Fibroblast of lung (primary cell): ENCODE results near the gene SLX9. TPM values are rescaled to one million over a fixed set of nuclear protein-coding genes. Genes with fewer than 3 reads are reported as not detected.

Source experiments
- DNase-seq, 2 donors: peaks; one replicate each; pipeline versions ENCODE4 v3.0.0 to v3.0.0-alpha.2; 2010; ENCODE audit warnings: low read depth in 2 of 2
- H2AFZ ChIP-seq: 2 replicates; pipeline ENCODE4 v1.5.1; 2012; ENCODE audit warnings: low read length, control low read depth, inconsistent platforms
- H3K27ac ChIP-seq: 2 replicates; pipeline ENCODE4 v1.5.1; 2011; ENCODE audit warnings: low read length, control low read depth; ENCODE audit not compliant: insufficient read depth
- H3K27me3 ChIP-seq: 2 replicates; pipeline ENCODE4 v1.5.1; 2011; ENCODE audit warnings: mild to moderate bottlenecking, low read length; ENCODE audit not compliant: control insufficient read depth, insufficient read depth
- H3K36me3 ChIP-seq: 2 replicates; pipeline ENCODE4 v1.5.1; 2011; ENCODE audit warnings: low read length; ENCODE audit not compliant: control insufficient read depth, insufficient read depth
- H3K4me1 ChIP-seq: 2 replicates; pipeline ENCODE4 v1.5.1; 2011; ENCODE audit warnings: low read length; ENCODE audit not compliant: control insufficient read depth, insufficient read depth; ENCODE audit errors: extremely low read depth
- H3K4me2 ChIP-seq: 2 replicates; pipeline ENCODE4 v1.5.1; 2011; ENCODE audit warnings: low read length, control low read depth; ENCODE audit not compliant: insufficient read depth; ENCODE audit errors: extremely low read depth
- H3K4me3 ChIP-seq, 4 experiments: fragments of 200-600 bp in 1 of 4; sonication (generic) in 1 of 4; replicated peaks in 1 of 4; 2 replicates each; pipeline ENCODE4 v1.5.1; 2011 to 2016; ENCODE audit warnings: low read length in 4 of 4, low read depth in 3 of 4, mild to moderate bottlenecking in 3 of 4, control low read depth in 2 of 4, inconsistent platforms in 1 of 4, mixed read lengths in 1 of 4; ENCODE audit not compliant: insufficient read depth in 1 of 4; ENCODE audit errors: control extremely low read depth in 1 of 4
- H3K79me2 ChIP-seq: 2 replicates; pipeline ENCODE4 v1.5.1; 2012; ENCODE audit warnings: mild to moderate bottlenecking, low read length, inconsistent platforms; ENCODE audit not compliant: control insufficient read depth, insufficient read depth
- H3K9ac ChIP-seq: 2 replicates; pipeline ENCODE4 v1.5.1; 2011; ENCODE audit warnings: mild to moderate bottlenecking, low read length, control low read depth; ENCODE audit not compliant: insufficient read depth
- H3K9me3 ChIP-seq: 2 replicates; pipeline ENCODE4 v1.5.1; 2012; ENCODE audit warnings: low read depth, low read length; ENCODE audit not compliant: control insufficient read depth, insufficient read depth
- H4K20me1 ChIP-seq: 2 replicates; pipeline ENCODE4 v1.5.1; 2011; ENCODE audit warnings: low read length; ENCODE audit not compliant: control insufficient read depth, insufficient read depth; ENCODE audit errors: extremely low read depth
- CTCF ChIP-seq, 2 donors: IDR thresholded peaks in 1 of 2; conservative IDR thresholded peaks in 1 of 2; 1 replicate in 1 of 2; 2 replicates in 1 of 2; pipeline ENCODE4 v1.5.1; 2011 to 2012; ENCODE audit warnings: low read length in 2 of 2, control low read depth in 1 of 2, inconsistent platforms in 1 of 2, low read depth in 1 of 2, mild to moderate bottlenecking in 1 of 2
- EZH2 ChIP-seq: IDR thresholded peaks from 2 replicates; pipeline ENCODE4 v1.5.1; 2012; ENCODE audit warnings: low read length, control low read depth, mild to moderate bottlenecking; ENCODE audit errors: missing control alignments
- polyA plus RNA-seq, 2 donors: library from polyadenylated mRNA; depleted of rRNA in 1 of 2; stranded (reverse) in 1 of 2; unstranded in 1 of 2; fragments of >200 nt; gene quantifications; 2 replicates each; pipeline ENCODE4 v1.2.1, GENCODE V29; 2011 to 2012; ENCODE audit warnings: missing spikeins in 1 of 2
- total RNA-seq: library from RNA; depleted of rRNA; stranded (reverse); fragments of >200 nt; gene quantifications from 2 replicates; pipeline ENCODE4 v1.2.1, GENCODE V29; 2014

SLX9 gene
- total and polyA plus RNA-seq, 2 donors (not counting 1 experiment from before 2014, with no cell fraction given): 9.7 to 14.9 TPM

- Histone ChIP-seq H4K20me1 (no peaks in the 10 kb centered on the region), H3K36me3 (no peaks in the 10 kb centered on the region), H3K4me3 (no peak overlapping the region), H2AFZ (no peak overlapping the region), H3K27ac (no peak overlapping the region), H3K27me3 (peaks cover 9% of the 10 kb centered on the region), H3K79me2 (no peaks in the 10 kb centered on the region), H3K4me1 (no peaks in the 10 kb centered on the region), H3K9me3 (no peaks in the 10 kb centered on the region), H3K9ac (no peak overlapping the region), H3K4me2 (no peak overlapping the region)
- TF ChIP-seq CTCF (conservative IDR thresholded peaks at IDR 0.05 in 1 of 2, IDR thresholded peaks at IDR 0.05 in 1 of 2; ENCODE audit: low read depth in 1 of 2, low read length in 2 of 2) (no peak), EZH2 (no peak)
- DNase-seq: no peak
Observed at GRCh38 chr21:44999428-44999971, 59.7 kb downstream of the SLX9 start.

DNA sequence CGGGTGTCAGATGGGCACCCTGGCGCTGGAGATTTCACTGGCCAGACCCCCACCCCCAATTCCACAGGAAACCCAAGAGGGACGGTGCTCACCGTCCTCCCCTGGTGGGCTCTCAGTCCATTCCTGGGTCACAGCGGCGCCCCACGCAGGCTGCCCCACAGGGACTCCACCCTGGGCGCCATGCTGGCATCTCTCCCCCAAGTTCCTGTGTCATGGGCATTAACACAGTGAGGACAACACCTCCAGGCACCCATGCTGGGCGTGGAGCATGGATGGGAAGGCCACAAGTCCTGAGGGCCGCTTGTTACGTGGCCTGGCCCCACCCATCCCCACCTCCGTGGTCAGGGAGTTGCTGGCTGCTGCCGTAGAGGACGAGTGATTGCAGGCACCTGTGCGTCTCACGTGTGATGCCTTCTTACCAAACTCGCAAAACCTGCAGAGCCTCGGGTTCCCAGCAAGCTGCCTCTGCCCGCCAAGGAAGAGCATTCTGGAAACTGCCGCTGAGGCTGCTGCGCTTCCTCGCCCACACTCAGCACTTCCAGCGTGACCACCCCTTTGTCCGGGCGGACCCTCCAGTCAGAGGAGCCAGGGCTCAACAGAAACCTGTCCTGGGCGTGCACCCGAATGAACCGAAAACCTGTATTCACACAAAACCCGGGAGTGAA is 60.3 kb downstream of the SLX9 start:
- TF ChIP-seq EZH2 (no peak), CTCF (conservative IDR thresholded peaks at IDR 0.05 in 1 of 2, IDR thresholded peaks at IDR 0.05 in 1 of 2; ENCODE audit: low read depth in 1 of 2, low read length in 2 of 2) (no peak)
- H3K27me3 ChIP-seq: peaks cover 9% of the 10 kb centered on the region
- H3K4me2 ChIP-seq: no peak overlapping the region
- H3K79me2 ChIP-seq: no peaks in the 10 kb centered on the region
- H3K4me1 ChIP-seq: no peaks in the 10 kb centered on the region
- no peak overlapping the region for H3K4me3 ChIP-seq
- H4K20me1 ChIP-seq: no peaks in the 10 kb centered on the region
- H3K9me3 ChIP-seq: no peaks in the 10 kb centered on the region
- H3K27ac ChIP-seq: no peak overlapping the region
- DNase-seq: no peak
- H3K36me3 ChIP-seq: no peaks in the 10 kb centered on the region
- H2AFZ ChIP-seq: no peak overlapping the region
- H3K9ac ChIP-seq: no peak overlapping the region

GRCh38 chr21:45000637-45001133 is 60.9 kb downstream of the SLX9 start:
- H2AFZ ChIP-seq: no peak overlapping the region
- DNase-seq: no peak
- no peaks in the 10 kb centered on the region for H3K9me3 ChIP-seq
- no peaks in the 10 kb centered on the region for H3K36me3 ChIP-seq
- TF ChIP-seq EZH2 (no peak), CTCF (conservative IDR thresholded peaks at IDR 0.05 in 1 of 2, IDR thresholded peaks at IDR 0.05 in 1 of 2; ENCODE audit: low read depth in 1 of 2, low read length in 2 of 2) (no peak)
- no peak overlapping the region for H3K27ac ChIP-seq
- H4K20me1 ChIP-seq: no peaks in the 10 kb centered on the region
- no peaks in the 10 kb centered on the region for H3K79me2 ChIP-seq
- H3K27me3 ChIP-seq: peaks cover 5% of the 10 kb centered on the region
- H3K9ac ChIP-seq: no peak overlapping the region
- H3K4me1 ChIP-seq: no peaks in the 10 kb centered on the region
- H3K4me3 ChIP-seq: peak overlapping the region in 1 of 4 experiments; percentile 20
- peak overlapping the region; percentile 21 for H3K4me2 ChIP-seq
